ENCODE results near the gene KANK4.
"Not testable (repeated sequence)": the region's sequence is repeated elsewhere in the genome, so short reads cannot be mapped to it uniquely, and the experiment has no call there.

The KANK4 gene

DNA sequence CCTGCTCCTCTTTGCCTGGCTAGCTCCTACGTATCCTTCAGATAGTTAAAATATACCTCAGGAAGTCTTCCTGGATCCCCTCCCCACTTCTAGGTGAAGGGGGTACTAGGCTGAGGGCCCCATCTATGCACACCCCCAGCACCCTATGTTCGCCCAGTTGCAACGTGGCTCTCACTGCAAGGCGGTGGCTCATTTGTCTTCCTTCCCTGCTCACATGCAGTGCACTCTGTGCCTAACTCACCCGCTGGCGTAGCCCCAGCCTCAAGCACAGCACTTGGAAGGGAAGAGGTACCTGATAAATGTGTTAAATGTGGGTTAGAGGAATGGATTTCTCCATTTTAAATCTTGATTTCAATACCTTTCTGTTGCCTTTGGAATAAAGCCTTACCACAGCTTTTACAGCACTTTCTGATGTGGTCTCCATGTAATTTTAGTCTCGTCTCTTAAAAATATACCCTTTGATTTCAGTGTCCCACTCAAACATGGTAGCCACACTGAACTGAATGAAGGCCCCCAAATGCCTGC is 85.2 kb downstream of the KANK4 start:
- no peak for DNase-seq

DNA sequence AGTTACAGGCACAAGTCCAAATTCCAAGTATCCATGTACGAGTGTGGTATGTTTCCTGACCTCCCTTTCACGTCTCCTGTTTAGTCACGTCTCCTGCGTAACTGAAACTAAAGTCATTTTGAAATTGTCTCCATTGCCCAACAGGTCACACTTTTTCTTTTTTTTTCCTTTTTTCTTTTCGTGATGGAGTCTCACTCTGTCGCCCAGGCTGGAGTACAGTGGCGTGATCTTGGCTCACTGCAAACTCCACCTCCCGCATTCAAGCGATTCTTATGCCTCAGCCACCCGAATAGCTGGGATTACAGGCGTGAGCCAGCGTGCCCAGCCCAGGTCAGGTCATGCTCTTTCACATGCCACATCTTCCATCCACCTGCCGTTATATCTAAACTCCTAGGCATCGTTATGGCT is 86.4 kb downstream of the KANK4 start:
- DNase-seq, result no peak

DNA sequence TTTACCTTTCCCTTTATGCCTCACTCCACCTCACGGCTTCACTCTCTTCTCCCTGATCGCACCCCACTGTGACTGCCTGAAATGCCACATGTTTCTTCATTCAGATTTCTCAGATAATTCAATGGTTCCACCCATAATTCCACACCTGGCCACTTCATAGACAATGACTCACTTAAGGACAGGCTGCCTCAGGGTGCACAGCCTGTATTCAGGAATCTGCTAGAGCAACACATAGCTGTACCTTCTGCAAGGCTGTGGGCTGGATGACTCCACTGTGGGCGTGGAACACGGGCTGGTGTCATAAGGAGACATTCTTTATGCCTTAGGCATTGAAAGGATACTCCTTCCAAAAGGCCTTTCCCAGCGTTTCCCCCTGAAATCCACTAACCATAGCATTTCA is 88.5 kb downstream of the KANK4 start:
- DNase-seq, result peak; percentile 55

DNA sequence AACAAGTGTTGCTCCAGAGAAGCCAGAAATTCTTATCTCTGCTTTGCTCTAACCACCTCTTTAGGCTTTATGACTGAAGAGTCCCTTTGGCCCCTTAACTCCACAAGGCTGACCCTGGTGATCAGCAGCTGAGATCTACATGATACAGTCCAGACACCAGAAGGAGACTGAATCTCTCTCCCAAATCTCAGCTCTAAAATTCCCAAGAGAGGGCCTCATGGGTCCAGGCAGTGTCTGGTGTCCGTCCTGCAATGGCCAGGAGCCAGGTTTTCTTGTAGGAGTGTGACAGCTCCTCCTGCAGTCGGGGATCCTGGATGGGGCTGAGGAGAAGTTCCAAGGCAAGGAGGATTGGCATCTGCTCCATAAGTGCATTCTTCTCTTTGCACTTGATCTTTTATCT is 89.3 kb downstream of the KANK4 start:
- no peak for DNase-seq

DNA sequence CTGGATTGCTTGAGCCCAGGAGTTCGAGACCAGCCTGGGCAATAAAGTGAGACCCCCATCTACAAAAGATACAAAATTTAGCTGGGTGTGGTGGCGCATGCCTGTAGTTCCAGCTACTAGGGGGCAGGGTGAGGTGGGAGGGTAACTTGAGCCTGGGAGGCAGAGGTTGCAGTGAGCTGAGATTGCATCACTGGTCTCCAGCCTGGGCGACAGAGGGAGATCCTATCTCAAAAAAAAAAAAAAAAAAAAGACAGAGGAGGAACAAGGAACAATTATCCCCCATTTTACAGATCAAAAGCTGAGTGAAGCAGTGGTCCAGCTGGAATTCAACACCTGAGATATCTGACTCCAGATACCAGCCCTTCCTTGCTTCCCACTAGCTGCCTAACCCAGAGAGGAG is 89.8 kb downstream of the KANK4 start:
- no peak for DNase-seq

DNA sequence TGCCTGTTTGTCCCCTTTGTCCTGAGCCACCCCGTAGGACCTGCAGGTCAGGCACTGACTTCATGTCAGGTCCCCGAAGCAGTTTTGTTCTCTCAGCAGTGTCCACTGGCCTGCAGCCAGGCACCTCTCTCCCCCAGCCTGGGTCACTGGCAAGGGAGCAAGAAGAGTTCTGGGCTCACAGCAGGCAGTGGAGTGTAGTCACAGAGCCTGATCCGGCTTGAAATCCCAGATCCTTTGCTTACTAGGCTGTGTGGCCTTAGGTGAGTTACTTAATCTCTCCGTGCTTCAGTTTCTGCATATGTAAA is 90.4 kb downstream of the KANK4 start:
- DNase-seq, result no peak

DNA sequence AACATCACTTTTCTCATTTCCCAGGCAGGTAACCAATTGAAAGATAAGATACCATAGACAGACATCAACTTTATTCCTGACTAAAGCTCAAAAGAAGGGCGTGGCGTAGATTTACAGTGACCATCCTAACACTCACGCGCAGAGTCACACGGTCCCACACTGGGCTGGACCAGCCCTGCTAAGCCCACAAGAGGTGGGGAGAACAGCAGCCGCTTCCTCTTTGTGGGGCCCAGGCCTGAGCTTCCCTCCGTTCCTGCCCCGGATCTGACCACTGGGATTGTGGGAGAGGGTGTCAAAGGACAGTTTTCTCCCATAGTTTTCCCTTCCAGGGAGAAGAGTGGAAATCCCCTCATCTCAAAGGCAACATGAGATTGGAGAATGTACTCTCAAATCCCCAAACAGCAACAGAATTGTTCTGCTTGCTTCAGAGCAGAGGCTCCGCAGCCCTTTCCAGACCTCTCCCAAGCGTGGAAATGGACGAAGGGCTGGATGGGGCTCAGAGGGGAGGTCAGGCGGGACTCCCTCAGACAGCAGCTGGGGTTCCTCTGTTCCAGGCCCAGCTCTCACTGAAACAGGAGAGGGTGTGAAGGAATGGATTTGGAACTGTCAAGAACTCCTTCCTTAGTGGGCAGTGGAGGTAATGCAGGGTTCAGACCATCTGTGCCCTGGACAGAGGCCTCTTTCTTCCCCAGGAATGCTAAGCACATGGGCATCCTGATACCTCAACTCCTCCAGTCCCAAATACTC is 90.9 kb downstream of the KANK4 start:
- DNase-seq, result no peak

DNA sequence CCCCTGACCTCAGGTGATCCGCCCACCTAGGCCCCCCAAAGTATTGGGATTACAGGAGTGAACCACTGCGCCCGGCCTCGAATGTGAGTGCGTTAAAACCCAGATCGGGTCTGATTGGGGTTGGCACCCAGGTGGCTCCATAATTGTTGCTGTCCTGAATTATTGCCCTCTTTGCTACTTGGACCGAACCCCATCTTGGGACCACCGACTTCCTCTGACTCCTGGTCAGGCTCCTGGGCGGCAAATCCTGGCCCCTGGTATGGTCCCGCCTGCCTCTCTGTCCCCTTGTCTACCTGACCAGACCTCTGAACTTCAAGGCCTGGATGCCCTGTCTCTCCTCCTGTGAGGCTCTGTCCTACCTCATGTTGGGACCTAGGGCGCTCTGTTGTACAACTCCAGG is 91.7 kb downstream of the KANK4 start:
- no peak for DNase-seq

DNA sequence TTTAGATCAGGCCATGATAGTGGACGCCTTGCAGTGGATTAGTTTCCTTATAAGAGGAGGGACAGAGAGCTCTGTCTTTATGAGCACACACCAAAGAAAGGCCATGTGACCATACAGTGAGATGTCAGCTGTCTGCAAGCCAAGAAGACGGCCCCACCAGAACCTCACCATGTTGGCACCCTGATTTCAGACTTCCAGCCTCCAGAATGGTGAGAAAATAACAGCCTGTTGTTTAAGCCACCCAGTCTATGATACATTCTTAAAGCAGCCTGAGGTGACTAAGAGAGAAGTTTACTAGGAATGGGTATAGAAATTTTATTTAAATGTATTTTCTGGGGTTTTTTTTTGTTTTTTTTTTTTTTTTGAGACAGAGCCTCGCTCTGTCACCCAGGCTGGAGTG is 95.1 kb downstream of the KANK4 start:
- DNase-seq, result no peak

DNA sequence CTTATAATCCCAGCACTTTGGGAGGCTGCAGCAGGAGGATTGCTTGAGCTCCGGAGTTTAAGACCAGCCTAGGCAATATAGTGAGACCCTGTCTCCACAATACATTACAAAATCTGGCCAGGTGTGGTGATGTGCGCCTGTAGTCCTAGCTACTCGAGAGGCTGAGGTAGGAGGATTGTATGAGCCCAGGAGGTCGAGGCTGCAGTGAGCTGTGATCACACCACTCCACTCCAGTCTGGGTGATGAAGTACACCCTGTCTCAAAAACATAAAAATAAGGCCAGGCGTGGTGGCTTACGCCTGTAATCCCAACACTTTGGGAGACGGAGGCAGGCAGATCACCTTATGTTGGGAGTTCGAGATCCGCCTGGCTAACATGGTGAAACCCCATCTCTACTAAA is 96.9 kb downstream of the KANK4 start:
- no peak for DNase-seq

DNA sequence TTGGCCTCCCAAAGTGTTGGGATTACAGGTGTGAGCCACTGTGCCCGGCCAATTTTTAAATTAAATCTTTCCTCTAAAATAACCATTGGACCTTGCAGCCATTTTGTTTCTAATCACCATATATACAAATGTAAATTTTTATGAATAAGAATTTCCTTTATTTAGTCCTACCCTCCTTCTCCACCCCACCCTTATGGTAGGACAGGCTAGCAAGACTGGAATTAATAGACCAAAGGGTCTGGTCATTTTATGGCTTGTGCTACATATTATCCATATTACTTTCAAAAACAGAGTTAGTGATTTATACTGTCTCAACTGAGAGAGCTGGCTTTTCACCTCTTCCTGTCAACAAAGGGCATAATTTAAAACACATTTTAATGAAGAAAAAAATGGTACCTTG is 98.1 kb downstream of the KANK4 start:
- DNase-seq, result no peak

DNA sequence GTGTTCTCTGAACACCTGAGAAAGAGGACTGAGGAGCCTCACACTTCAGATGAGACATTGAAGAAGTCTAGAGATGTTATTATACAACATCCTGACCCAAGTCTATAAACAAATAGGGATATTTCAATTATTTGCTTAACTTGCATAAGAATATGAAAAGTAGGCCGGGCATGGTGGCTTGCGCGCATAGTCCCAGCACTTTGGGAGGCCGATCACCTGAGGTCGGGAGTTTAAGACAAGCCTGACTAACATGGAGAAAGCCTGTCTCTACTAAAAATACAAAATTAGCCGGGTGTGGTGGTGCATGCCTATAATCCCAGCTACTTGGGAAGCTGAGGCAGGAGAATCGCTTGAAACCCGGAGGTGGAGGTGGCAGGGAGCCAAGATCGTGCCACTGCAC is 98.8 kb downstream of the KANK4 start:
- DNase-seq, result not testable (repeated sequence)

DNA sequence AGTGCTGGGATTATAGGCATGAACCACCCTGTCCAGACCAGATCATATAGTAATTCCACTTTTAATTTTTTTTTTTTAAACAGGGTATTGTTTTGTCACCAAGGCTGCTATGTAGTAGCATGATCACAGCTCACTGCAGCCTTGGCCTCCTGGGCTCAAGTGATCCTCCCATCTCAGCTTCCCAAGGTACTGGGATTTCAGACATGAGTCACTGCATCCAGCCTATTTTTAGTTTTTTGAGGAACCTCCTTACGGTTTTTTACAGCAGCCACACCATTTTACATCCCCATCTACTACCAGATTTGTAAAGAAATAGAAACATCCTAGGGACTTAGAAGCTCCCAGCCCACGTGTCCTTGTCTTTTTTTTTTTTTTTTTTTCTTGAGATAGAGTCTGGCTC is 100.6 kb downstream of the KANK4 start:
- DNase-seq, result no peak

DNA sequence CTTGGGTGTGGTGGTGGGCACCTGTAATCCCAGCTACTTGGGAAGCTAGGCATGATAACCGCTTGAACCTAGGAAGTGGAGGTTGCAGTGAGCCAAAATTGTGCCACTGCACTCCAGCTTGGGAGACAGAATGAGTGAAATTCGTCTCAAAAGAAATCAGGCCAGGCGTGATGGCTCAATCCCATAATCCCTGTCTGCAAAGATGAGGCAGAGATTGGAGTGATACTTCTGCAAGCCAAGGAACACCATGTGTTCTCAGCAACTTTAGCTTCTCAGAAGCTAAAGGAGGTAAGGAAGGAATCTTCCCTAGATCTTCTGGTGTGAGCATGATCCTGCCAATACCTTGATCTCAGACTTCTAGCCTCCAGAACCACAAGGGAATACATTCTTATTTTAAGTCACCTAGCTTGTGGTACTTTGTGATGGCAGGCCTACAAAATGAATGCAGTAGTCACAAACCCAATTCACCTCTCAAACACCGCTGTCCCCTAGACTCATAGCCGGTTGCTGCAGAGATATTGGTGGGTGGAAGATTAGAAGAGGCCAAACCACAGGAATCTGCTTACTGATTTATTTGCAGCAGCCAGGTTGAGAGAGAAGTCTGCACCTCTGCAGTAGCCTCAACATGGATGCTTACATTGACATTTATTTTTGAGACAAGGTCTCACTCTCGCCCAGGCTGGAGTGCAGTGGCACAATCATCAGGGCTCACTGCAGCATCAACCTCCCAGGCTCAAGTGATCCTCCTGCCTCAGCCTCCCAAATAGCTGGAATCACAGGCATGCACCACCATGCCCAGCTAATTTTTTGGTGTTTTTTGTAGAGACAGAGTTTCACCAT is 105.9 kb downstream of the KANK4 start:
- DNase-seq, result no peak

DNA sequence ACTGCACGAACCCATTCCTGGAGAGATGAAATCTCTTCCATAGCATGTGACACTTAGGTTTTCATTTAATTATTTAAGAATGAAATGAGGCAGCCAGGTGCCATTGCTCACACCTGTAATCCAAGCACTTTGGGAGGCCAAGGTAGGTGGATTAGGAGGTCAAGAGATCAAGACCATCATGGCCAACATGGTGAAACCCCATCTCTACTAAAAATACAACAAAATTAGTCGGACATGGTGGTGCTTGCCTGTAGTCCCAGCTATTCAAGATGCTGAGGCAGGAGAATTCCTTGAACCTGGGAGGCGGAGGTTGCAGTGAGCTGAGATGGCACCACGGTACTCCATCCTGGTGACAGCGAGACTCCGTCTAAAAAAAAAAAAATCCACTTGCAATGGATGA is 106.8 kb downstream of the KANK4 start:
- no peak for DNase-seq

DNA sequence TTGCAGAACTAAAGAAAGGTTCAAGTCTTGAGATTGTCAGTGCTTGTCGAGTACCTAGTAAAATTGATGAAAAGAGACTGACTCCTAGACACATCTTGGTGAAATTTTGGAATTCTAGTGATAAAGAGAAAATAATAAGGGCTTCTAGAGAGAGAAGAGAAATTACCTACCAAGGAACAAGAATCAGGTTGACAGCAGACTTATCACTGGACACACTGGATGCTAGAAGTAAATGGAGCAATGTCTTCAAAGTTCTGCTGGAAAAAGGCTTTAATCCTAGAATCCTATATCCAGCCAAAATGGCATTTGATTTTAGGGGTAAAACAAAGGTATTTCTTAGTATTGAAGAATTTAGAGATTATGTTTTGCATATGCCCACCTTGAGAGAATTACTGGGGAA is 108.3 kb downstream of the KANK4 start:
- DNase-seq, result no peak

DNA sequence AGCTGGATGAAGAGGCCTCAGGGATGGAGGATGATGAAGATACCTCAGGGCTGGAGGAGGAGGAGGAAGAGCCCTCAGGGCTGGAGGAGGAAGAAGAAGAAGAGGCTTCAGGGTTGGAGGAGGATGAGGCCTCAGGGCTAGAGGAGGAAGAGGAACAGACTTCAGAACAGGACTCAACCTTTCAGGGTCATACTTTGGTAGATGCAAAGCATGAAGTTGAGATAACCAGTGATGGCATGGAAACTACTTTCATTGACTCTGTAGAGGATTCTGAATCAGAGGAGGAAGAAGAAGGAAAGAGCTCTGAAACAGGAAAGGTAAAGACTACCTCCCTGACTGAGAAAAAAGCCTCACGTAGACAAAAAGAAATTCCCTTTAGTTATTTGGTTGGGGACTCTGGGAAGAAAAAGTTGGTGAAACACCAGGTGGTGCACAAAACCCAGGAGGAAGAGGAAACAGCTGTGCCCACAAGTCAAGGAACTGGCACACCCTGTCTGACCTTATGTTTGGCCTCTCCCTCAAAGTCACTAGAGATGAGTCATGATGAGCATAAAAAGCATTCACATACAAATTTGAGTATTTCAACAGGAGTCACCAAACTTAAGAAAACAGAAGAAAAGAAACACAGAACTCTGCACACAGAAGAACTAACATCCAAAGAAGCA is 109.2 kb downstream of the KANK4 start:
- DNase-seq, result no peak

DNA sequence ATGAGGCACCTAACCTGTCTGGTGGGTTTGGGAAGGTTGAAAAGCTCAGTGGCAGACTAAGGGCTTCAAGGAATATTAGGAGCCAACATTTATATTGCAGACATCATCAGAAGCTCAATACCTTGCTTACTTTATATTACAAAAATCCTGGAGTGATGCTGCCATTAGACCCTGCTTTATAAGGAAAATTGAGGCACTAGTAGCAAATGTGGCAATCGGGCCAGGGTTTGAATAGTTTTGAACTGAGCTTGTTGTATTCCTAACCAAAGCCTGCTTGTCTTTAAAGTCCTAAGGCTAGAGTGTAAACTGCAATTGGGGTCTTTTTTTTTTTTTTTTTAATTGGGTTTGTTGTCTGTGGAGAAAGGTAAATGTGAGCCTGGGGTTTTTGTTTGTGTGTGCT is 110.3 kb downstream of the KANK4 start:
- no peak for DNase-seq

DNA sequence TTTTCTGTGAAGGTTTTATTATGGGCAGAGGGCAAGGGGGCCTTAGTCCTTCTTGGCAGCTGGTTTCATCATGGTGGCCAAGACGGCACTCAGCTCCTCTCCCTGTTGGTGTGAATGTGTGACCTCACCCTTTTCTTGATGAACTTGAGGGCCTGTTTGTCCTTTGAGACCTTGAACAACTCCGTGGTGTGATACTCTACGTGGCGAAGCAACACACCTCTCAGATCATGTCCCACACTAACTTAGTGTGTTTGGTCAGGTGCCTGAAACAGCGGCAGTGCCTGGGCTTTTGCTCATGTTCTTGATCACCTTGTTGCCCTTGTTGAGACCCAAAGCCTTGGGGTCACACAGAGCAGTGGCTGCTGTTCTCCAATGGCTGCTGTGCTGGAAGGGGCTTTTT is 111.1 kb downstream of the KANK4 start:
- DNase-seq, result no peak

DNA sequence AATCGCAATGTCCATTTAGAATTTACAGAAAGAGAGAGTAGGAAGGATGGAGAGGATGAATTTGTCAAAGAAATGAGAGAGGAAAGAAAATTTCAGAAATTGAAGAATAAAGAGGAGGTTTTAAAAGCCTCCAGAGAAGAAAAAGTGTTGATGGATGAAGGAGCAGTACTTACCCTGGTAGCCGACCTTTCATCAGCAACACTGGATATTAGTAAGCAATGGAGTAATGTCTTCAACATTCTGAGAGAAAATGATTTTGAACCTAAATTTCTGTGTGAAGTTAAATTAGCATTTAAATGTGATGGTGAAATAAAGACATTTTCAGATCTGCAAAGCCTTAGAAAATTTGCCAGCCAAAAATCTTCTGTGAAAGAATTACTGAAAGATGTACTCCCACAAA is 112.0 kb downstream of the KANK4 start:
- DNase-seq, result no peak

DNA sequence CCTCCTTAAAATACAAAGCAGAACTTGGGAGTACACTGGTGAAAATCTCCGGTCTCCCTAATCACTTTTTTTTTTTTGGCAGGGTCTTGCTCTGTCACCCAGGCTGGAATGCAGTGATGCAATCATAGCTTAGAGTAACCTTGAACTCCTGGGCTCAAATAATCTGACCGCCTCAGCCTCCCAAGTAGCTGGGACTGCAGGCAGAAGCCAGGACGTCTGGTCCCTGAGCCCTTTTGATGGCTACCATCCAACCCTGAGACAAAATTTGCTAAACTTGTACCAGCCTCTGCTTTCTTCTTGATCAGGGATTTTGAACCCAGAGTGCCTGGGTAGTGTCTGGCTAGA is 120.5 kb downstream of the KANK4 start:
- DNase-seq, result no peak

DNA sequence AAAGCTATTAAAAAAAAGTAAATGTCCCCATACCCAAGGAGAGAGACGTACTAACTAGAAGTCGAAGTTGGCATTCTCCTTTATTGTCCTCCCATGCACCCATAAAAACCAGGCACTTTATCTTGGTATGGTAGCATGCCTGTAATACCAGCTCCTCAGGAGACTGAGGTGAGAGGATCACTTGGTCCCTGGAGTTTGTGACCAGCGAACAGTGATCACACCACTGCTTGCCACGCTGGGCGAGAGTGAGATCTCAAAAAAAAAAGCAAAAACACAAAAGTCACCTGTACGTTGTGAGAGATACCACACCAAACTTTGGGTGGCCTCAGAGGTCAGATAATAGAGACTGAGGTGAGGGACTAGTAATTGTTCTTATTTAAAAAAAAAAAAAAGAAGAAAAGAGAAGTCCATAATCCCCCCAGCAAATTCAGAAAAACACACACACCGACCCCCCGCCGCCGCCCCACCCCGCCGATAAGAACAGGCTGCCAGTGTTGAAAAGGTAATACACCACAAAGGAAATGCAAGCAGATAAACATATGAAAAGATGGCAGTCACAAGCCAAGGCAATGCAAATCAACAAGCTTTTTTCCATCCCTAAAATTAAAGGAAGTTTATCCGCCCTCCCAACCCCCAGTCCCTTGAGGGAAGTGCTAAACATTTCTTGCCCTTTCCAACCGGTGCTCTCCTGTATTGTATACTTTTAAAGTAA is 121.0 kb downstream of the KANK4 start:
- no peak for DNase-seq

DNA sequence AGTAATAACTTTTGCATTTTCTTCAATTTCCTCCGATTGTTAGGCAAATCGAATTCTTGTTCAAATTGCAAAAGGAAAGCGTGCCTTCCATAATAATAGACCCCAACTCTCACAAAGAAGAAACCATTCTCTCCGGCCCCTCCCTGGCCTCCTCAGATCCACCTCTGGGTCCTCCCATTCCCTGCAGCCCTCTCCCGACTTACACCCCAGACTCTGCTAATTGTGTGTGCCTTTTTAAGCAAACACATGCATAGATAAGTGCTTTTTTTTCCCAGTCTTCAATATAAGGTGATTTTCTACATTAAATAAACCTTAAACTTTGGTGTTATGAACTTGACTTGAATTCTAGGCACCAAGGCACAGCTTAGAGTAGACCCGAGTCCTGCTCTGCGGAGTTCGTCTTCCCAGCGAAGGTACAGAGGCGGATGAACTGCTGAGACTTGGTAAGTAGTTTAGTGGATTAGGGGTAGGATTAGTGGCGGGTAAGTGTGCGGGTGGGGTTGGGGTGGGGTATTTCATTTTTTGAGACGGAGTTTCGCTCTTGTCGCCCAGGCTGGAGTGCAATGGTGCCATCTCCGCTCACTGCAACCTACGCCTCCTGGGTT is 123.0 kb downstream of the KANK4 start:
- no peak for DNase-seq

All from kidney glomerular epithelial cell (primary cell).